Ectodermal cell (in vitro differentiated cells): ENCODE results near the gene MUC5B.

Experiments used
- H3K27ac ChIP-seq: 2 replicates; pipeline ENCODE4 v1.7.0; 2013; ENCODE audit warnings: mild to moderate bottlenecking, low read depth, low read length; ENCODE audit not compliant: insufficient read depth, poor library complexity, severe bottlenecking
- H3K27me3 ChIP-seq: 2 replicates; pipeline ENCODE4 v1.7.0; 2013; ENCODE audit warnings: mild to moderate bottlenecking, low read length; ENCODE audit not compliant: insufficient read depth, control insufficient read depth, poor library complexity, severe bottlenecking
- H3K36me3 ChIP-seq: one replicate; pipeline ENCODE4 v1.7.0; 2013; ENCODE audit warnings: low read length; ENCODE audit not compliant: control insufficient read depth, insufficient read depth
- H3K4me1 ChIP-seq: one replicate; pipeline ENCODE4 v1.7.0; 2013; ENCODE audit warnings: low read length; ENCODE audit not compliant: control insufficient read depth, insufficient read depth
- H3K4me3 ChIP-seq: 2 replicates; pipeline ENCODE4 v1.7.0; 2013; ENCODE audit warnings: low read depth, low read length, control low read depth; ENCODE audit not compliant: insufficient read depth
- H3K9me3 ChIP-seq: 2 replicates; pipeline ENCODE4 v1.7.0; 2013; ENCODE audit warnings: mild to moderate bottlenecking, low read length, moderate library complexity; ENCODE audit not compliant: control insufficient read depth
- WGBS, 2 experiments: methylation state at CpG; one replicate each; pipeline ENCODE4 v1.1.7; 2013; ENCODE audit warnings: missing lambda C conversion rate in 2 of 2; 5-methylcytosine and 5-hydroxymethylcytosine counted together

Gene MUC5B

GRCh38 chr11:1234054-1234720 lies 11.3 kb downstream of the MUC5B start:
- Histone ChIP-seq H3K9me3 (no peaks in the 10 kb centered on the region), H3K4me3 (no peak overlapping the region), H3K27me3 (no peaks in the 10 kb centered on the region), H3K4me1 (no peaks in the 10 kb centered on the region), H3K36me3 (no peaks in the 10 kb centered on the region), H3K27ac (no peak overlapping the region)
- 89 to 91% methylated on average over 20 to 22 of the region's 22 CpGs for whole genome bisulfite sequencing, 2 experiments

- Histone ChIP-seq H3K9me3 (no peaks in the 10 kb centered on the region), H3K27me3 (no peaks in the 10 kb centered on the region), H3K4me1 (no peaks in the 10 kb centered on the region), H3K4me3 (no peak overlapping the region), H3K36me3 (no peaks in the 10 kb centered on the region), H3K27ac (no peak overlapping the region)
- 91 to 92% methylated on average over 23 of the region's 23 CpGs for WGBS, 2 experiments
Observed at GRCh38 chr11:1234771-1235305, 12.0 kb downstream of the MUC5B start.

GRCh38 chr11:1235306-1235900 lies 12.5 kb downstream of the MUC5B start:
- Histone ChIP-seq H3K9me3 (no peaks in the 10 kb centered on the region), H3K4me1 (no peaks in the 10 kb centered on the region), H3K4me3 (no peak overlapping the region), H3K27ac (no peak overlapping the region), H3K36me3 (no peaks in the 10 kb centered on the region), H3K27me3 (no peaks in the 10 kb centered on the region)
- 83 to 84% methylated on average over 23 of the region's 23 CpGs for WGBS, 2 experiments

GRCh38 chr11:1235901-1236315 lies 13.0 kb downstream of the MUC5B start:
- Histone ChIP-seq H3K36me3 (no peaks in the 10 kb centered on the region), H3K9me3 (no peaks in the 10 kb centered on the region), H3K27ac (no peak overlapping the region), H3K4me3 (no peak overlapping the region), H3K27me3 (no peaks in the 10 kb centered on the region), H3K4me1 (no peaks in the 10 kb centered on the region)
- WGBS, 2 experiments, result 87 to 88% methylated on average over 16 of the region's 16 CpGs

GRCh38 chr11:1236316-1237127 lies 13.7 kb downstream of the MUC5B start:
- 90 to 91% methylated on average over 37 of the region's 37 CpGs for WGBS, 2 experiments
- no peak overlapping the region for H3K27ac ChIP-seq
- no peak overlapping the region for H3K4me3 ChIP-seq
- no peaks in the 10 kb centered on the region for H3K36me3 ChIP-seq
- no peaks in the 10 kb centered on the region for H3K9me3 ChIP-seq
- H3K4me1 ChIP-seq, result no peaks in the 10 kb centered on the region
- H3K27me3 ChIP-seq, result no peaks in the 10 kb centered on the region

GRCh38 chr11:1237128-1237580 lies 14.3 kb downstream of the MUC5B start:
- H3K4me3 ChIP-seq, result no peak overlapping the region
- H3K27me3 ChIP-seq, result no peaks in the 10 kb centered on the region
- no peaks in the 10 kb centered on the region for H3K4me1 ChIP-seq
- no peak overlapping the region for H3K27ac ChIP-seq
- 87 to 92% methylated on average over 13 of the region's 13 CpGs for WGBS, 2 experiments
- H3K36me3 ChIP-seq, result no peaks in the 10 kb centered on the region
- H3K9me3 ChIP-seq, result no peaks in the 10 kb centered on the region

- 87 to 90% methylated on average over 10 of the region's 10 CpGs for WGBS, 2 experiments
Observed at GRCh38 chr11:1237851-1238250, 15.0 kb downstream of the MUC5B start.

GRCh38 chr11:1238767-1239595 lies 16.1 kb downstream of the MUC5B start:
- 64 to 65% methylated on average over 34 of the region's 34 CpGs for WGBS, 2 experiments
- H3K4me1 ChIP-seq, result no peaks in the 10 kb centered on the region
- H3K27ac ChIP-seq, result no peak overlapping the region
- H3K9me3 ChIP-seq, result no peaks in the 10 kb centered on the region
- no peak overlapping the region for H3K4me3 ChIP-seq
- H3K27me3 ChIP-seq, result no peaks in the 10 kb centered on the region
- no peaks in the 10 kb centered on the region for H3K36me3 ChIP-seq

More at GRCh38 chr11:1237851-1238250, 15.0 kb downstream of the MUC5B start:
- Histone ChIP-seq H3K27ac (no peak overlapping the region), H3K36me3 (no peaks in the 10 kb centered on the region), H3K9me3 (no peaks in the 10 kb centered on the region), H3K4me1 (no peaks in the 10 kb centered on the region), H3K4me3 (no peak overlapping the region), H3K27me3 (no peaks in the 10 kb centered on the region)

GRCh38 chr11:1239596-1240205 lies 16.8 kb downstream of the MUC5B start:
- Histone ChIP-seq H3K4me3 (no peak overlapping the region), H3K27me3 (no peaks in the 10 kb centered on the region), H3K9me3 (no peaks in the 10 kb centered on the region), H3K27ac (no peak overlapping the region), H3K4me1 (no peaks in the 10 kb centered on the region), H3K36me3 (no peaks in the 10 kb centered on the region)
- 88 to 90% methylated on average over 23 of the region's 23 CpGs for WGBS, 2 experiments
